ENCODE measurements around the gene DNAL1. TPM values are rescaled to one million over a fixed set of nuclear protein-coding genes. Genes with fewer than 3 reads are reported as not detected.
"Not testable (repeated sequence)": the region's sequence is repeated elsewhere in the genome, so short reads cannot be mapped to it uniquely, and the experiment has no call there.

Gene DNAL1
- total RNA-seq, 1 experiment from 2014 or later = 14.3 TPM

DNA sequence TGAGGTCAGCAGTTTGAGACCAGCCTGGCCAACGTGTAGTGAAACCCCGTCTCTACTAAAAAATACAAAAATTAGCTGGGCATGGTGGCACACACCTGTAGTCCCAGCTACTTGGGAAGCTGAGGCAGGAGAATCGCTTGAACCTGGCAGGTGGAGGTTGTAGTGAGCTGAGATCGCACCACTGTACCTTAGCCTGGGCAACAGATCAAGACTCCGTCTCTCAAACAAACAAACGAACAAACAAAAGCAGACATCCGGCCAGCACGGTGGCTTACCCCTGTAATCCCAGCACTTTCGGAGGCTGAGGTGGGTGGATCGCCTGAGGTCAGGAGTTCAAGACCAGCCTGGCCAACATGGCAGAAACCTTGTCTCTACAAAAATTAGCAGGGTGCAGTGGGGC, 8.4 kb upstream of the DNAL1 start:
- H3K4me1 Mint-ChIP-seq, H3K4me3 Mint-ChIP-seq, POLR2A ChIA-PET: not testable (repeated sequence)

DNA sequence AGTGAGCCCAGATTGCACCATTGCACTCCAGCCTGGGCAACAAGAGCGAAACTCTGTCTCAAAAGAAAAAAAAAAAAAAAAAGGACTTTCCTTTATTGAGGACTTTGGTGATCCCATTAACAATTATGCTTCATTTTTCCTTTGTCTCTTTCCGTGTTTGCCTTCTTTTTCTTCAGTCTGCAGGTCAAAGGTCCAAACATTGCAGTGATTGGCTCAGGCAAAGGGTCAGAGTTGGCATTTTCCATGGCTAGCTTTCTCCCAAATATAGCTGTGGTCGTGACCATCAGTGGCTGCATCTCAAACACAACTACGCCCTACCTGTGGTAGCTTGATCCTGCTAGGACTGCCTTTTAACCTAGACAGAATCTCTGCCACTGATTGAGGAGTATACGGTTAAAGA, 7.0 kb upstream of the DNAL1 start:
- ChIA-PET POLR2A (no interaction called here), CTCF (no interaction called here)
- no peak for TF ChIP-seq IRF2 (CRISPR knock-in tag; IDR thresholded peaks at IDR 0.05; ENCODE audit: borderline replicate concordance, low read depth)
- TF ChIP-seq, protein P1, sequence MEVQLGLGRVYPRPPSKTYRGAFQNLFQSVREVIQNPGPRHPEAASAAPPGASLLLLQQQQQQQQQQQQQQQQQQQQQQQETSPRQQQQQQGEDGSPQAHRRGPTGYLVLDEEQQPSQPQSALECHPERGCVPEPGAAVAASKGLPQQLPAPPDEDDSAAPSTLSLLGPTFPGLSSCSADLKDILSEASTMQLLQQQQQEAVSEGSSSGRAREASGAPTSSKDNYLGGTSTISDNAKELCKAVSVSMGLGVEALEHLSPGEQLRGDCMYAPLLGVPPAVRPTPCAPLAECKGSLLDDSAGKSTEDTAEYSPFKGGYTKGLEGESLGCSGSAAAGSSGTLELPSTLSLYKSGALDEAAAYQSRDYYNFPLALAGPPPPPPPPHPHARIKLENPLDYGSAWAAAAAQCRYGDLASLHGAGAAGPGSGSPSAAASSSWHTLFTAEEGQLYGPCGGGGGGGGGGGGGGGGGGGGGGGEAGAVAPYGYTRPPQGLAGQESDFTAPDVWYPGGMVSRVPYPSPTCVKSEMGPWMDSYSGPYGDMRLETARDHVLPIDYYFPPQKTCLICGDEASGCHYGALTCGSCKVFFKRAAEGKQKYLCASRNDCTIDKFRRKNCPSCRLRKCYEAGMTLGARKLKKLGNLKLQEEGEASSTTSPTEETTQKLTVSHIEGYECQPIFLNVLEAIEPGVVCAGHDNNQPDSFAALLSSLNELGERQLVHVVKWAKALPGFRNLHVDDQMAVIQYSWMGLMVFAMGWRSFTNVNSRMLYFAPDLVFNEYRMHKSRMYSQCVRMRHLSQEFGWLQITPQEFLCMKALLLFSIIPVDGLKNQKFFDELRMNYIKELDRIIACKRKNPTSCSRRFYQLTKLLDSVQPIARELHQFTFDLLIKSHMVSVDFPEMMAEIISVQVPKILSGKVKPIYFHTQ (CRISPR knock-in tag; IDR thresholded peaks at IDR 0.05) = no peak
- no peak for TF ChIP-seq TEAD4 (CRISPR knock-in tag; IDR thresholded peaks at IDR 0.05)
- no peak for TF ChIP-seq ZNF396 (CRISPR knock-in tag; IDR thresholded peaks at IDR 0.05; ENCODE audit: borderline replicate concordance)
- TF ChIP-seq FOXK1 (CRISPR knock-in tag; IDR thresholded peaks at IDR 0.05) = no peak
- TF ChIP-seq ZNF423 (CRISPR knock-in tag; IDR thresholded peaks at IDR 0.05) = no peak
- TF ChIP-seq ZNF263 (CRISPR knock-in tag; IDR thresholded peaks at IDR 0.05; ENCODE audit: low read depth) = no peak
- no peak for TF ChIP-seq CREB1 (CRISPR knock-in tag; IDR thresholded peaks at IDR 0.05)
- TF ChIP-seq SMAD3 (CRISPR knock-in tag; IDR thresholded peaks at IDR 0.05; ENCODE audit: borderline replicate concordance) = no peak
- TF ChIP-seq GABPB1 (CRISPR knock-in tag; IDR thresholded peaks at IDR 0.05) = no peak
- no peak for TF ChIP-seq SOX15 (CRISPR knock-in tag; IDR thresholded peaks at IDR 0.05)
- TF ChIP-seq, protein P2, sequence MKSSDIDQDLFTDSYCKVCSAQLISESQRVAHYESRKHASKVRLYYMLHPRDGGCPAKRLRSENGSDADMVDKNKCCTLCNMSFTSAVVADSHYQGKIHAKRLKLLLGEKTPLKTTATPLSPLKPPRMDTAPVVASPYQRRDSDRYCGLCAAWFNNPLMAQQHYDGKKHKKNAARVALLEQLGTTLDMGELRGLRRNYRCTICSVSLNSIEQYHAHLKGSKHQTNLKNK (CRISPR knock-in tag; IDR thresholded peaks at IDR 0.05) = no peak
- no peak for TF ChIP-seq ELF4 (CRISPR knock-in tag; IDR thresholded peaks at IDR 0.05; ENCODE audit: low read depth)
- no peak overlapping the region for H3K27ac Mint-ChIP-seq
- H3K36me3 Mint-ChIP-seq = no peaks in the 10 kb centered on the region
- DNase-seq (ENCODE audit: low spot score) (no peak), ATAC-seq (no peak)
- peaks cover 9% of the 10 kb centered on the region for H3K4me1 Mint-ChIP-seq
- H3K27me3 Mint-ChIP-seq (ENCODE audit: low read depth) = peaks cover 2% of the 10 kb centered on the region; the same call in 1 of the 2 replicates
- no peak overlapping the region for H3K4me3 Mint-ChIP-seq
- no peaks in the 10 kb centered on the region for H3K9me3 Mint-ChIP-seq

More for the DNA sequence above, 8.4 kb upstream of the DNAL1 start:
- H3K27me3 Mint-ChIP-seq (ENCODE audit: low read depth); ATAC-seq; H3K27ac Mint-ChIP-seq; H3K9me3 Mint-ChIP-seq; H3K36me3 Mint-ChIP-seq; CTCF ChIA-PET; DNase-seq (ENCODE audit: low spot score): not testable (repeated sequence)
- TF ChIP-seq ZNF121 (CRISPR knock-in tag; IDR thresholded peaks at IDR 0.05) = peak; percentile 75

DNA sequence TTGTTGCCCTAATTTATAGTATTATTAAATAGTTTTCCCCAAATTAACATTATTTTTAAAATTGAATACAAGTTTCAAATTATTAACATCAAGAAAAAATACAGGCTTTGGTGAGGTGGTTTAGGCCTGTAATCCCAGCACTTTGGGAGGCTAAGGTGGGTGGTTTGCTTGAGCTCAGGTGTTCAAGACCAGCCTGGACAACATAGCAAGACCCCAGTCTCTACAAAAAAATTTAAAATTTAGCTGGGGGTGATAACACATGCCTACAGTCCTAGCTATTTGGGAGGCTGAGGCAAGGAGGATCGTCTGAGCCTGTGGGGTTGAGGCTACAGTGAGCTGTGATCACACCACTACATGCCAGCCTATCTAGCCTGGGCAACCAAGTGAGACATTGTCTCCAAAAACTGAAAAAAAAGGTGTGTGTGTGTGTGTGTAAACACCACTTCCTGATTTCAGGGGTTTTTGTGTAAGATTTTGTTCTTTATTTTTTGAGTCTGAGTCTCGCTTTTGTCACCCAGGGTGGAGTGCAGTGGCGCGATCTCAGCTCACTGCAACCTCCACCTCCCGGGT, 3.9 kb upstream of the DNAL1 start:
- POLR2A ChIA-PET = interaction anchor here (0.6 kb wide), 1 partner anchor 498 kb away, joined by 3 read pairs; no protein-coding TSS in a partner anchor
- no peaks in the 10 kb centered on the region for H3K36me3 Mint-ChIP-seq
- H3K27me3 Mint-ChIP-seq (ENCODE audit: low read depth) = no peaks in the 10 kb centered on the region; the same call in 1 of the 2 replicates
- H3K9me3 Mint-ChIP-seq = no peaks in the 10 kb centered on the region
- no peak overlapping the region for H3K4me3 Mint-ChIP-seq
- ATAC-seq (no peak), DNase-seq (ENCODE audit: low spot score) (no peak)
- H3K27ac Mint-ChIP-seq = no peak overlapping the region
- peaks cover 19% of the 10 kb centered on the region for H3K4me1 Mint-ChIP-seq
- CTCF ChIA-PET = interaction anchor here (0.6 kb wide), 1 partner anchor 692 kb away, joined by 4 read pairs; no protein-coding TSS in a partner anchor
- TF ChIP-seq, protein P3, sequence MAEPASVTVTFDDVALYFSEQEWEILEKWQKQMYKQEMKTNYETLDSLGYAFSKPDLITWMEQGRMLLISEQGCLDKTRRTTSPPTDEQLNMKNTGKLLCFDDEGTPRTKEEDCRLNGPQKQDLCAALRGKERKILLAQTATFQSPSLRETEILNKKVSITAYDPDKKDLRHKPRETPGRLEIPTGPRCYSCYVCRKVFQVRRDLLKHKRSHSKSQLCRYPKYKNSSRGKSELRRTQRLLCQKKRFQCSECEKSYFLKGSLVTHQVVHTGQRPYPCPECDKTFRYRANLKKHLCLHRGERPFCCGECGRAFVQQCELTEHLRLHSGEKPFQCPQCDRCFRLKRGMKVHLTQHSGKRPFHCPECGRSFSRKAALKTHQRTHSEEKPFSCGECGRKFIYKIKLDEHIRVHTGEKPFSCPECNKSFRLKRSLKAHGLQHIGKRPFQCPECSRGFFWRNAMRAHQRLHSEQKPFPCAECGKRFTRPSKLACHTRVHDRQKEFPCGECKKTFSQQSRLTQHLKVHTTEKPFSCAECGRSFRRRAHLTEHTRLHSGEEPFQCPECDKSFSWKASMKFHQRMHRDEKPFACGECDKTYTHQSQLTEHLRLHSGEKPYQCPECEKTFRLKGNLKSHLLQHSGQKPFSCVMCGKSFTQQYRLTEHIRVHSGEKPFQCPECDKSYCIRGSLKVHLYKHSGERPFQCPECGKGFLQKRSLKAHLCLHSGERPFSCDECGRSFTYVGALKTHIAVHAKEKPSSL (CRISPR knock-in tag; conservative IDR thresholded peaks at IDR 0.05) = no peak
- TF ChIP-seq, protein P4, sequence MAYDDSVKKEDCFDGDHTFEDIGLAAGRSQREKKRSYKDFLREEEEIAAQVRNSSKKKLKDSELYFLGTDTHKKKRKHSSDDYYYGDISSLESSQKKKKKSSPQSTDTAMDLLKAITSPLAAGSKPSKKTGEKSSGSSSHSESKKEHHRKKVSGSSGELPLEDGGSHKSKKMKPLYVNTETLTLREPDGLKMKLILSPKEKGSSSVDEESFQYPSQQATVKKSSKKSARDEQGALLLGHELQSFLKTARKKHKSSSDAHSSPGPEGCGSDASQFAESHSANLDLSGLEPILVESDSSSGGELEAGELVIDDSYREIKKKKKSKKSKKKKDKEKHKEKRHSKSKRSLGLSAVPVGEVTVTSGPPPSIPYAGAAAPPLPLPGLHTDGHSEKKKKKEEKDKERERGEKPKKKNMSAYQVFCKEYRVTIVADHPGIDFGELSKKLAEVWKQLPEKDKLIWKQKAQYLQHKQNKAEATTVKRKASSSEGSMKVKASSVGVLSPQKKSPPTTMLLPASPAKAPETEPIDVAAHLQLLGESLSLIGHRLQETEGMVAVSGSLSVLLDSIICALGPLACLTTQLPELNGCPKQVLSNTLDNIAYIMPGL (CRISPR knock-in tag; IDR thresholded peaks at IDR 0.05) = no peak
- TF ChIP-seq, protein P5, sequence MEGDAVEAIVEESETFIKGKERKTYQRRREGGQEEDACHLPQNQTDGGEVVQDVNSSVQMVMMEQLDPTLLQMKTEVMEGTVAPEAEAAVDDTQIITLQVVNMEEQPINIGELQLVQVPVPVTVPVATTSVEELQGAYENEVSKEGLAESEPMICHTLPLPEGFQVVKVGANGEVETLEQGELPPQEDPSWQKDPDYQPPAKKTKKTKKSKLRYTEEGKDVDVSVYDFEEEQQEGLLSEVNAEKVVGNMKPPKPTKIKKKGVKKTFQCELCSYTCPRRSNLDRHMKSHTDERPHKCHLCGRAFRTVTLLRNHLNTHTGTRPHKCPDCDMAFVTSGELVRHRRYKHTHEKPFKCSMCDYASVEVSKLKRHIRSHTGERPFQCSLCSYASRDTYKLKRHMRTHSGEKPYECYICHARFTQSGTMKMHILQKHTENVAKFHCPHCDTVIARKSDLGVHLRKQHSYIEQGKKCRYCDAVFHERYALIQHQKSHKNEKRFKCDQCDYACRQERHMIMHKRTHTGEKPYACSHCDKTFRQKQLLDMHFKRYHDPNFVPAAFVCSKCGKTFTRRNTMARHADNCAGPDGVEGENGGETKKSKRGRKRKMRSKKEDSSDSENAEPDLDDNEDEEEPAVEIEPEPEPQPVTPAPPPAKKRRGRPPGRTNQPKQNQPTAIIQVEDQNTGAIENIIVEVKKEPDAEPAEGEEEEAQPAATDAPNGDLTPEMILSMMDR (IDR thresholded peaks at IDR 0.05) = no peak
- TF ChIP-seq ZBTB21 (CRISPR knock-in tag; IDR thresholded peaks at IDR 0.05; ENCODE audit: borderline replicate concordance) (no peak), JUN (CRISPR knock-in tag; IDR thresholded peaks at IDR 0.05) (no peak)
